Iris pigment epithelial cell (primary cell): ENCODE results near the gene PRELID2.
A peak's percentile ranks its signal among the peaks of the same experiment; 100 is the strongest.
"Not testable (repeated sequence)": the region's sequence is repeated elsewhere in the genome, so short reads cannot be mapped to it uniquely, and the experiment has no call there.

ENCODE experiments used
- DNase-seq: peaks from one replicate; pipeline ENCODE4 v3.0.0-alpha.2; 2011; ENCODE audit warnings: low read depth

Gene PRELID2

GRCh38 chr5:145840458-145841132, 5.5 kb upstream of the PRELID2 start:
- DNase-seq, result no peak

- DNase-seq, result no peak
These were observed 3.1 kb upstream of the PRELID2 start for GRCh38 chr5:145838276-145838675.

GRCh38 chr5:145836241-145836640, 1.1 kb upstream of the PRELID2 start:
- not testable (repeated sequence) for DNase-seq

- no peak for DNase-seq
These were observed 702 bp upstream of the PRELID2 start for GRCh38 chr5:145835848-145836239.

GRCh38 chr5:145834554-145834916, 607 bp downstream of the PRELID2 start:
- DNase-seq, result no peak

GRCh38 chr5:145833631-145834200, 1.4 kb downstream of the PRELID2 start:
- no peak for DNase-seq

GRCh38 chr5:145830594-145830993, 4.5 kb downstream of the PRELID2 start:
- peak; percentile 78 for DNase-seq

GRCh38 chr5:145829708-145830361, 5.3 kb downstream of the PRELID2 start:
- DNase-seq, result no peak

GRCh38 chr5:145826895-145827674, 8.1 kb downstream of the PRELID2 start:
- DNase-seq, result no peak

GRCh38 chr5:145825751-145826180, 9.4 kb downstream of the PRELID2 start:
- DNase-seq, result peak; percentile 69

- DNase-seq, result peak; percentile 55
These were observed 11.1 kb downstream of the PRELID2 start for GRCh38 chr5:145824040-145824439.

- DNase-seq, result no peak
These were observed 16.5 kb downstream of the PRELID2 start for GRCh38 chr5:145818604-145819003.

GRCh38 chr5:145812877-145813276, 22.3 kb downstream of the PRELID2 start:
- DNase-seq, result no peak

GRCh38 chr5:145811834-145812625, 23.1 kb downstream of the PRELID2 start:
- DNase-seq, result peak; percentile 72

- DNase-seq, result no peak
These were observed 28.2 kb downstream of the PRELID2 start for GRCh38 chr5:145806923-145807322.

- no peak for DNase-seq
These were observed 29.3 kb downstream of the PRELID2 start for GRCh38 chr5:145805819-145806218.

- no peak for DNase-seq
These were observed 30.4 kb downstream of the PRELID2 start for GRCh38 chr5:145804701-145805100.

GRCh38 chr5:145803112-145804004, 31.8 kb downstream of the PRELID2 start:
- DNase-seq, result no peak

- peak; percentile 51 for DNase-seq
These were observed 33.9 kb downstream of the PRELID2 start for GRCh38 chr5:145801195-145801594.

GRCh38 chr5:145800181-145800580, 35.0 kb downstream of the PRELID2 start:
- DNase-seq, result no peak

GRCh38 chr5:145798503-145798902, 36.6 kb downstream of the PRELID2 start:
- DNase-seq, result not testable (repeated sequence)
